ENCODE data around the gene SLC35F1.

SLC35F1 gene

GRCh38 chr6:117947234-117947633 is 40.2 kb downstream of the SLC35F1 start:
- H3K36me3 ChIP-seq (ENCODE audit: insufficient read depth, low read length): no peaks in the 10 kb centered on the region
- H3K9ac ChIP-seq (ENCODE audit: low read depth, low read length): no peak overlapping the region
- H3K4me3 ChIP-seq (ENCODE audit: low read depth in 1 of 2, low read length in 2 of 2): no peak overlapping the region
- no peaks in the 10 kb centered on the region for H4K20me1 ChIP-seq (ENCODE audit: insufficient read depth, low read length)
- H3K27me3 ChIP-seq (ENCODE audit: insufficient read depth, low read length, poor library complexity): no peaks in the 10 kb centered on the region
- TF ChIP-seq CTCF (IDR thresholded peaks at IDR 0.05; ENCODE audit: borderline replicate concordance, extremely low read depth, low read length, poor library complexity, severe bottlenecking): no peak
- no peak for TF ChIP-seq EZH2 (IDR thresholded peaks at IDR 0.05; ENCODE audit: borderline replicate concordance, low read depth, low read length, severe bottlenecking)
- no peak overlapping the region for H3K27ac ChIP-seq (ENCODE audit: low read length)
- no peaks in the 10 kb centered on the region for H3K4me1 ChIP-seq (ENCODE audit: insufficient read depth, low read length)
- no peak overlapping the region for H3K4me2 ChIP-seq (ENCODE audit: insufficient read depth, low read length)
- no peak for DNase-seq
- no peaks in the 10 kb centered on the region for H3K79me2 ChIP-seq (ENCODE audit: insufficient read depth, low read length)
- H2AFZ ChIP-seq (ENCODE audit: low read depth, low read length): no peak overlapping the region
- ATAC-seq (ENCODE audit: insufficient read depth, low read depth): no peak
- no peaks in the 10 kb centered on the region for H3K9me3 ChIP-seq (ENCODE audit: insufficient read depth, low read length, severe bottlenecking)

- no peak overlapping the region for H3K9ac ChIP-seq (ENCODE audit: low read depth, low read length)
- H3K9me3 ChIP-seq (ENCODE audit: insufficient read depth, low read length, severe bottlenecking): no peaks in the 10 kb centered on the region
- no peak overlapping the region for H3K4me3 ChIP-seq (ENCODE audit: low read depth in 1 of 2, low read length in 2 of 2)
- ATAC-seq (ENCODE audit: insufficient read depth, low read depth): no peak
- DNase-seq: no peak
- H3K27ac ChIP-seq (ENCODE audit: low read length): no peak overlapping the region
- H3K4me2 ChIP-seq (ENCODE audit: insufficient read depth, low read length): no peak overlapping the region
- H3K36me3 ChIP-seq (ENCODE audit: insufficient read depth, low read length): no peaks in the 10 kb centered on the region
- no peaks in the 10 kb centered on the region for H4K20me1 ChIP-seq (ENCODE audit: insufficient read depth, low read length)
- H2AFZ ChIP-seq (ENCODE audit: low read depth, low read length): no peak overlapping the region
- no peaks in the 10 kb centered on the region for H3K4me1 ChIP-seq (ENCODE audit: insufficient read depth, low read length)
- H3K27me3 ChIP-seq (ENCODE audit: insufficient read depth, low read length, poor library complexity): no peaks in the 10 kb centered on the region
- TF ChIP-seq CTCF (IDR thresholded peaks at IDR 0.05; ENCODE audit: borderline replicate concordance, extremely low read depth, low read length, poor library complexity, severe bottlenecking): no peak
- no peak for TF ChIP-seq EZH2 (IDR thresholded peaks at IDR 0.05; ENCODE audit: borderline replicate concordance, low read depth, low read length, severe bottlenecking)
- no peaks in the 10 kb centered on the region for H3K79me2 ChIP-seq (ENCODE audit: insufficient read depth, low read length)
Observed at GRCh38 chr6:117951783-117952182, 44.7 kb downstream of the SLC35F1 start.

GRCh38 chr6:117955684-117956256 is 48.7 kb downstream of the SLC35F1 start:
- Histone ChIP-seq H3K79me2 (ENCODE audit: insufficient read depth, low read length) (no peaks in the 10 kb centered on the region), H3K9ac (ENCODE audit: low read depth, low read length) (no peak overlapping the region), H3K9me3 (ENCODE audit: insufficient read depth, low read length, severe bottlenecking) (no peaks in the 10 kb centered on the region), H3K27me3 (ENCODE audit: insufficient read depth, low read length, poor library complexity) (no peaks in the 10 kb centered on the region), H3K4me1 (ENCODE audit: insufficient read depth, low read length) (no peaks in the 10 kb centered on the region), H4K20me1 (ENCODE audit: insufficient read depth, low read length) (no peaks in the 10 kb centered on the region), H3K4me3 (ENCODE audit: low read depth in 1 of 2, low read length in 2 of 2) (no peak overlapping the region), H2AFZ (ENCODE audit: low read depth, low read length) (no peak overlapping the region), H3K36me3 (ENCODE audit: insufficient read depth, low read length) (no peaks in the 10 kb centered on the region), H3K27ac (ENCODE audit: low read length) (no peak overlapping the region), H3K4me2 (ENCODE audit: insufficient read depth, low read length) (no peak overlapping the region)
- no peak for TF ChIP-seq CTCF (IDR thresholded peaks at IDR 0.05; ENCODE audit: borderline replicate concordance, extremely low read depth, low read length, poor library complexity, severe bottlenecking)
- no peak for TF ChIP-seq EZH2 (IDR thresholded peaks at IDR 0.05; ENCODE audit: borderline replicate concordance, low read depth, low read length, severe bottlenecking)
- ATAC-seq (ENCODE audit: insufficient read depth, low read depth): no peak
- DNase-seq: no peak

- H3K27me3 ChIP-seq (ENCODE audit: insufficient read depth, low read length, poor library complexity): no peaks in the 10 kb centered on the region
- H3K9ac ChIP-seq (ENCODE audit: low read depth, low read length): no peak overlapping the region
- H3K4me1 ChIP-seq (ENCODE audit: insufficient read depth, low read length): no peaks in the 10 kb centered on the region
- DNase-seq (no peak), ATAC-seq (ENCODE audit: insufficient read depth, low read depth) (no peak)
- H3K27ac ChIP-seq (ENCODE audit: low read length): no peak overlapping the region
- TF ChIP-seq EZH2 (IDR thresholded peaks at IDR 0.05; ENCODE audit: borderline replicate concordance, low read depth, low read length, severe bottlenecking): no peak
- no peak for TF ChIP-seq CTCF (IDR thresholded peaks at IDR 0.05; ENCODE audit: borderline replicate concordance, extremely low read depth, low read length, poor library complexity, severe bottlenecking)
- no peak overlapping the region for H3K4me2 ChIP-seq (ENCODE audit: insufficient read depth, low read length)
- no peak overlapping the region for H2AFZ ChIP-seq (ENCODE audit: low read depth, low read length)
- H4K20me1 ChIP-seq (ENCODE audit: insufficient read depth, low read length): no peaks in the 10 kb centered on the region
- H3K79me2 ChIP-seq (ENCODE audit: insufficient read depth, low read length): no peaks in the 10 kb centered on the region
- no peak overlapping the region for H3K4me3 ChIP-seq (ENCODE audit: low read depth in 1 of 2, low read length in 2 of 2)
- no peaks in the 10 kb centered on the region for H3K9me3 ChIP-seq (ENCODE audit: insufficient read depth, low read length, severe bottlenecking)
- no peaks in the 10 kb centered on the region for H3K36me3 ChIP-seq (ENCODE audit: insufficient read depth, low read length)
Observed at GRCh38 chr6:117956386-117956785, 49.3 kb downstream of the SLC35F1 start.
